Muscle of leg (tissue), 11 donors: Measurements from ENCODE around the gene GPS1. TPM values are rescaled to one million over a fixed set of nuclear protein-coding genes. Genes with fewer than 3 reads are reported as not detected.

Experiments
- DNase-seq: peaks from one replicate; pipeline ENCODE4 v3.0.0; 2013
- H3K27ac ChIP-seq: one replicate; pipeline ENCODE4 v1.5.1; 2013; ENCODE audit warnings: mild to moderate bottlenecking, low read length, control low read depth
- H3K27me3 ChIP-seq: one replicate; pipeline ENCODE4 v1.6.1; 2013; ENCODE audit warnings: low read length; ENCODE audit not compliant: control insufficient read depth, insufficient read depth
- H3K36me3 ChIP-seq: one replicate; pipeline ENCODE4 v1.6.1; 2013; ENCODE audit warnings: low read length; ENCODE audit not compliant: control insufficient read depth, insufficient read depth
- H3K4me1 ChIP-seq: one replicate; pipeline ENCODE4 v1.6.1; 2013; ENCODE audit warnings: low read length; ENCODE audit not compliant: control insufficient read depth, insufficient read depth
- H3K4me3 ChIP-seq: one replicate; pipeline ENCODE4 v1.5.1; 2013; ENCODE audit warnings: low read length, control low read depth
- H3K9me3 ChIP-seq: replicated peaks from 2 replicates; pipeline ENCODE4 v1.6.1; 2013; ENCODE audit warnings: low read depth, low read length; ENCODE audit not compliant: control insufficient read depth
- WGBS: methylation state at CpG from one replicate; pipeline ENCODE4 v1.1.5; 2013; ENCODE audit warnings: missing lambda C conversion rate; ENCODE audit not compliant: insufficient coverage; 5-methylcytosine and 5-hydroxymethylcytosine counted together
- polyA plus RNA-seq, 8 donors: library from polyadenylated mRNA; unstranded; fragments of 120-200 nt; gene quantifications; one replicate each; pipeline versions ENCODE4 v1.2.1 to v1.2.3, GENCODE V29; 2013; ENCODE audit warnings: inconsistent platforms in 1 of 8, low replicate concordance in 1 of 8; ENCODE audit not compliant: insufficient read length in 8 of 8, insufficient read depth in 1 of 8
- total RNA-seq: library from RNA; stranded (reverse); fragments of 120-200 nt; gene quantifications from one replicate; pipeline ENCODE4 v1.2.4, GENCODE V29; 2013

Gene GPS1
- total and polyA plus RNA-seq, 9 donors = 68.1 to 87.7 (median 76.7) TPM

DNA sequence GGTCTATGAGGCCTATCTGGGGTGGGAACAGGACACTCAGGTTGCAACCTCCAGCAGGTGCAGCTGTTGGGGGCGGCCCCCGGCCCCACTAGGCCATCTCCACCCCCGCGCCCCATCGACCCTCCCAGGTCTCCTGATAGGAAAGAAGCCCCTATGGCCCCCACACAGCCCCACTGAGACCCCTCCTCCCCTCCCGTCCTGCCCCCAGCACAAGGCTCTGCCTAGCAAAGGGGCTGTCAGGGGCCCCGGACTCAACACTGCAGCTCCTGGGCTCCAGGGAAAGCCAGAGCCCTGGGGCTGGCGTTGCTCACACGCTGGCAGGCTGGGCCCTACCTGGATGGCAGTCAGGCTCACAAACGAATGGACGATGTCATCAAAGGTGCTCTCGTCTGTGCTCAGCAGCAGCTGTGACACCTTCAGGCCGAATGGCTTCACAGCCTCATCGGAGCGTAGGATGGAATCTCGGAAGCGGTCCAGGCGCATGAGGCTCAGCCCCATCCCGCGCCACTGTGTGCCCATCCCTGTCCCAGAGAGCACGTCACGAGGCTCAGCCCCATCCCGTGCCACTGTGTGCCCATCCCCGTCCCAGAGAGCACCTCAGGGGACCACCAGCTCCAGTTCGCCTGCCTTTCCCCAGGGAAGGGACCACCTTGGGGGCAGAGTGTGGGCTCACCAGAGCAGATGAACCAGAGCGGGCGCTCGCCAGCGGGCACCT, 39.0 kb downstream of the GPS1 start:
- H3K9me3 ChIP-seq = no peaks in the 10 kb centered on the region
- WGBS = 90% methylated on average over 29 of the region's 29 CpGs
- no peak for DNase-seq
- no peak overlapping the region for H3K27ac ChIP-seq
- peaks cover 95% of the 10 kb centered on the region for H3K36me3 ChIP-seq
- no peak overlapping the region for H3K4me3 ChIP-seq
- no peaks in the 10 kb centered on the region for H3K4me1 ChIP-seq
- H3K27me3 ChIP-seq = no peaks in the 10 kb centered on the region

DNA sequence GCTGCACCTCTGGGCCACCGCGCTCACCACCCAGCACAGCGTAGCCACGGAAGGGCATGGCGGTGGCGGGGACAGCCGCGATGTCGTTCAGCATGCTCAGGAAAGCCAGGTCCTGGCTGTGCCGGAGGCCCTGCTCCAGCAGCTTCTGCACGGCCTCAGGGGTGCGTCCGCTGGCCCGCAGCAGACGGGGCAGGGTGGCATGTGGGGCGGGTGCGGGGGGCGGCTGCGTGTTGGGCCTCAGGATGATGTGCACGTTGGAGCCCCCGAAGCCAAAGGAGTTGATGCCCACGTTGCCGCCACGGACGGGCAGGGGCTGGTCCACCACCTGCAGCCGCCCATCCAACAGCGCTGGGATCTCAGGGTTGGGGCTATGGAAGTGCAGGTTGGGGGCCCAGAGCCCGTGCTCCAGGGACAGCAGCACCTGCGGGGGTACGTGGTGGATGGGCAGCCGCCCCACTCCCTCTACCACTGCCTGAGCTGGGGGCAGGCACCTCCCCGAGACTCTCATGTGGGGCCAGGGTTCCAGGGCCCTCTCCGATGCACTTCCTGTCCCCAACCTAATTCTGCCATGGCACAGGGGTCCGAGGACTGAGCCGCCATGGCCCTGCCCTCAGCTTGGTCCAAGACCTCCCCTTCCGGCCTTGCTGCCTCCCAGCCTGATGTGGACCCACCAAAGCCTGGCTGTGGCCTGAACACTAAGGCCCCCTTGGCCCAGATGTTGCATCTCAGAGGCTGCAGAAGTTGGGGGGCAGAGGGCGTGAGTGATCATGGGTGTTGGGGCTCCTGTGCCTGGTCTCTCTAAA, 39.8 kb downstream of the GPS1 start:
- no peak for DNase-seq
- no peak overlapping the region for H3K27ac ChIP-seq

DNA sequence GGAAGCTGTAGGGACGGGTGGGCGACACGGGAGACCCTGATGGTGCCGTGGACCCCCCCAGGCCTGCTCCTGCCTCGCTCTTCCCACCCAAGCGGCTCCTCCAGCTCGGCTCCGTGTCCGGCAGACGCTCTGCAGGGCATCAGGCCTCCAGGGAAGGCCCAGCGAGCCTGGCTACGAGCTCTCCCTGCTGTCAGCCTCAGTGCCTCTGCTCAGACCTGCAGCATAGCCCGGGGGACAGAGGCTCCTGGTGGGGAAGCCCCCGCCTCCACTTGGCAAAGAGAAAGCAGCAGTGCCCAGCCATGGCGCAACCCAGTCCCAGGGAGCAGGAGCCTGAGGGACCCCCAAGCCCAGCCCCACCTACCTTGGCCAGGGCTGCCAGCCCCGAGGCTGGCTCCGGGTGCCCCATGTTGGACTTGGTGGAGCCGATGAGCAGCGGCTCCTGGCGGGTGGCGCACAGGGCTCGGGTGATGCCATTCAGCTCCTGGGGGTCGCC, 40.4 kb downstream of the GPS1 start:
- no peaks in the 10 kb centered on the region for H3K27me3 ChIP-seq
- 91% methylated on average over 23 of the region's 23 CpGs for WGBS
- no peaks in the 10 kb centered on the region for H3K9me3 ChIP-seq
- H3K4me3 ChIP-seq = no peak overlapping the region
- H3K36me3 ChIP-seq = peaks cover 92% of the 10 kb centered on the region
- no peak overlapping the region for H3K27ac ChIP-seq
- no peak for DNase-seq
- peaks cover 10% of the 10 kb centered on the region for H3K4me1 ChIP-seq

More for the DNA sequence above, 39.8 kb downstream of the GPS1 start:
- Histone ChIP-seq H3K4me1 (peaks cover 4% of the 10 kb centered on the region), H3K36me3 (peaks cover 95% of the 10 kb centered on the region), H3K27me3 (no peaks in the 10 kb centered on the region), H3K4me3 (no peak overlapping the region), H3K9me3 (no peaks in the 10 kb centered on the region)
- WGBS = 92% methylated on average over 35 of the region's 37 CpGs

DNA sequence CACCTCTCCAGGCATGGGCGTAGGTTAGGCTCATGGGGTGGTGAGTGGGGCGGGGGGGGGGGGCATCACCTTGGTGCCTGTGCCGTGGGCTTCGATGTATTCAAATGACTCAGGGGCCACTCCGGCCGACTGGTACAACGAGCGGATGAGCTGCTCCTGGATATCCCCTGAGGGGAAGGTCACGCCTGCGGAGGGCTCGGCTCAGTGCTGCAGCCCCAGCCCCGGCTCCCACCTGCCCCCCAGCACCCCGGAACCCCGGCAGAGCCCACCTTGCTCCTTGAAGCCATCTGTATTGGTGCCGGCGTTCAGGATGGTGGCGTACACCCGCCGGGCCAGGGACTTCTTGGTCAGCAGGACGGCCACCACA, 40.9 kb downstream of the GPS1 start:
- WGBS = 95% methylated on average over 19 of the region's 20 CpGs
- no peaks in the 10 kb centered on the region for H3K27me3 ChIP-seq
- H3K4me1 ChIP-seq = peaks cover 11% of the 10 kb centered on the region
- H3K27ac ChIP-seq = no peak overlapping the region
- DNase-seq = no peak
- H3K9me3 ChIP-seq = no peaks in the 10 kb centered on the region
- H3K36me3 ChIP-seq = peaks cover 87% of the 10 kb centered on the region
- no peak overlapping the region for H3K4me3 ChIP-seq

DNA sequence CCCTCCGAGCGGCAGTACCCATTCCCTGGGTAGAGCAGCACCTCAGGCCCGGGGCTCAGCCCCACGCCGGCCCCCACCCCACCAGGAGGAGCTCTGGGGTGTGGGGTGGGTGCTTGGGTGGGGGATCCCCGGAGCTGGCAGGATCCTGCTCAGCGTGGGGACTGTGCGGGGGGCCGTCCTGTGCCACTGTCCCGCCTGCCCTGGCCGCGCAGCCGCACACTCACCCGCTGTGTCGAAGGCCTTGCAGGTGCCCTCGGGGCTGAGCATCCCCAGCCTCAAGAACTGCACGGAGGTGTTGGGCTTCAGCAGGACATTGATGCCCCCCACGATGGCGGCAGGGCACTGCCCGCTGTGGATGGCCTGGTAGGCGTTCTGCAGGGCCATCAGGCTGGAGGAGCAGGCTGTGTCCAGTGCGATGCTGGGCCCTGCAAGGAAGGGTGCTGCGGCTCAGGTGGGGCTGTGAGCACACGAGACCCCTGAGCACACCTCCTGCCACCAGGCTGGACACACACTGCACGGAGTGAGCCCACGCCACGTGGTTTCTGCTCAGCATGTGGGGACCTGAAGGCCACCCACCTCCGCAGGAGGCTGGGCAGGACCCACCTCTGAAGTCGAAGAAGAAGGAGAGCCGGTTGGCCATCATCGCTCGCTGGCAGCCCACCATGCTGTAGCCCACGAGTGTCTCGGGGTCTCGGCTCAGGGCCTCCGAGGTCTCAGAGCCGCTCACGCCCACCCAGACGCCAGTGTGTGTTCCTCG, 41.5 kb downstream of the GPS1 start:
- no peak for DNase-seq
- Histone ChIP-seq H3K9me3 (no peaks in the 10 kb centered on the region), H3K4me1 (peaks cover 11% of the 10 kb centered on the region), H3K36me3 (peaks cover 81% of the 10 kb centered on the region), H3K27me3 (no peaks in the 10 kb centered on the region), H3K27ac (no peak overlapping the region), H3K4me3 (no peak overlapping the region)
- 94% methylated on average over 33 of the region's 40 CpGs for WGBS

DNA sequence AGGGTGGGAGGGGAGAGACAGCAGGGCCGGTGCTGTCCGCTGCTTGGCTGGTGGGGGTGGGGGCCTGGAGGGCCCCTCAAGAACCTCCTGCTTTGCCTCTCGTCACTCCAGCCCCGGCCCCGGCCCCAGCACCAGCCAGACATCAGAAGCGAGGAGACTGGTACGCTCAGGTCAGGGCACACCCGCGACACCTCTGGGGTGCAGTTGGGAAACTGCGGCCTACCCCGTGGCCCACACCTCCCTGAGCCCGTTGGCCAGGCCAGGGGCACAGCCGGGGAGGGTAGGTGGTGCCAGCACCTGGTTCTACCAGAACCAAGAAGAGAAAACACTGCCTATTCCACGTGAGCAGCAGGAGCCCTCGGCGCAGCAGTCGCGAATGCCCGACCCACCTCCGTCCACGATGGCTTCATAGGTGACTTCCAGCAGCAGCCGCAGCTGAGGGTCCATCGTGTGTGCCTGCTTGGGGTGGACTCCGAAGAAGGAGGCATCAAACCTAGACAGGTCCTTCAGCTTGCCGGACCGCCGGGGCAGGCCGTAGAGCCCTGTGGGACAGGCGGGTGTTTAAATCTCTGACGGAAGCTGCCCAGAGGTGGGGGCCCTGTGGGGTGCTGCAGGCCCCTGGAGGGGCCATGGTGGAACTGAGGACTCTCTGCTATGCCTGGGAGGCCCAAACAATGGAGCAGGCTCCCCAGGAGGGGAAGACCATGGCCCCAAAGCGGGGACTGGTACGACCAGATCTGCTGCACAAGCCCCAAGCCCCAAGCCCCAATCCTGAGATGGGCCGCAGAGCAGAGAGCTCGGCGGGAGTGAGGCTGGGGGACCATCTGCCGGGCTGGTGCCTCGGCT, 43.5 kb downstream of the GPS1 start:
- Histone ChIP-seq H3K9me3 (no peaks in the 10 kb centered on the region), H3K27me3 (no peaks in the 10 kb centered on the region), H3K4me1 (peaks cover 23% of the 10 kb centered on the region), H3K36me3 (peaks cover 62% of the 10 kb centered on the region), H3K4me3 (no peak overlapping the region), H3K27ac (no peak overlapping the region)
- 88% methylated on average over 35 of the region's 37 CpGs for WGBS
- DNase-seq = no peak

DNA sequence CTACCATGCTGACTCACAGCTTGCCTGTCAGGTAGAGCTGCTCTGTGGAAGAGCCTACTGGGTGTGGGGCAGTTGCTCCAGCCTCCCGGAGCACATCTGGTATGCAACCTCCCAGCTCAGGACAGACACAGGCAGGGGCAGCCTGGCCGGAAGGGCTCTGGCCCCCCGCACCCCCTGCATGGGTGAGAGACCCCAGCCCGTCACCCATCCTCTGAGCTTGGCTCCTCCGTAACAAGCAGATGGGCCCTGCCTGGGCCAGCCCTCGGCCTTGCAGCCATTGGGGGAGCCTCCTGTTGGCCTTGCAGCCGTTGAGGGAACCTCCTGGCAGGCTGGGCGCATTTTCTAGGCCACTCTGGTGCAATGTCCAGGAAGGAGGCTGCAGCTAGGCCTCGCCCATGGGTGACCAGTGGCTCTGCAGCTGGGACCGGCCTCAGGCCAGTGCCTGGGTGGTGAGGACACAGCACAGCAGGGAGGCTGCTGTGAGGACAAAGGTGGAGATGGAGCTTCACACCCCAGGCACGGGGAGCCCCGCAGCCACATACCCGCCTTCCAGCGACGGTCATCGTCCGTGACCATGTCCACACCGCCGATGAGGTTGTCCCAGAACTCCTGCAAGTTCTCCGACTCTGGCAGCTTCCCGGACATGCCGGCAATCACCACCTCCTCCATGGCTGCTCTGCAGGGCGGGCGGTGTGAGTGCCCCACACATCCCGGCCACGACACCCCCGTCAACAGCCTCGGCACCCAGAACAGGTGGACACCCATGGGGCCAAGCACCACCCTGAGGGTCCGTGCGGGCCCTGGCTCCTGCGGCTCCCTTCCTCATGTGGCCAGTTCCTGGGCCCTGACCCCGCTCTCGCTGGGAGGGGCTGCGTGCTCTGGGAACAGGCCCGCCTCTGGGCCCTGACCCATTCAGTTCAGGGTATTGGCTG, 44.3 kb downstream of the GPS1 start:
- H3K9me3 ChIP-seq = no peaks in the 10 kb centered on the region
- H3K27me3 ChIP-seq = no peaks in the 10 kb centered on the region
- peaks cover 23% of the 10 kb centered on the region for H3K4me1 ChIP-seq
- H3K27ac ChIP-seq = no peak overlapping the region
- 87% methylated on average over 31 of the region's 35 CpGs for WGBS
- no peak for DNase-seq
- peak overlapping the region; percentile 74 for H3K4me3 ChIP-seq
- H3K36me3 ChIP-seq = peaks cover 61% of the 10 kb centered on the region

DNA sequence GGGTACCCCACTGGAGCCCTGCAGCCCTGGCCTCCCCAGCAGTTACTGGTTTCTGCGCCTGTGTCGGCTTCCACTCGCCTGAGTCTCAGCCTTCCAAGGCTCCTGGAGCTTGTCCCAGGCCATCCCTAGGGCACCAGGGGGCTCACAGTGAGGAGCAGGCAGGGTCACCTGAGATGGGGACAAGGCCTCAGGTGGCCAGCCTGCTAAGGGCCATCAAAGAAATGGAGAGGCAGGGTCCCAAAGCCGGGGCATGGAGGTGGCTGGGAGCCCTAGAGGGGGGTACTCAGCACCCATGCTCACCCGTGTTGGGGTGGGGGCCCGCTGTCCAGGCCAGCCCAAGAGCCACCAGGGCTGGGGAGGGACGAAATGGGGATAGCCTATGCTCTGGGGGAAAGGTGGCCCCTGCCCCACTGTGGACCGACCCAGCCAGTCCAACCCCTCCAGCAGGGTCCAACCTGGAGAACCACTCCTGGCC, 45.0 kb downstream of the GPS1 start:
- DNase-seq = no peak
- Histone ChIP-seq H3K9me3 (no peaks in the 10 kb centered on the region), H3K4me1 (peaks cover 27% of the 10 kb centered on the region), H3K27ac (peak overlapping the region; percentile 0), H3K36me3 (peaks cover 61% of the 10 kb centered on the region), H3K27me3 (no peaks in the 10 kb centered on the region), H3K4me3 (peak overlapping the region; percentile 74)
- 29% methylated on average over 8 of the region's 8 CpGs for WGBS
